GM12801 (cell line): Measurements from ENCODE around the gene DPH7.

Source experiments
- CTCF ChIP-seq: IDR thresholded peaks from one replicate; pipeline ENCODE4 v1.5.1; 2011; ENCODE audit warnings: control low read depth; ENCODE audit not compliant: insufficient read length; ENCODE audit errors: extremely low read depth

The DPH7 gene

GRCh38 chr9:137582286-137582860 is 3.6 kb upstream of the DPH7 start:
- TF ChIP-seq CTCF = no peak

- TF ChIP-seq CTCF = no peak
Observed at GRCh38 chr9:137581361-137582285, 2.9 kb upstream of the DPH7 start.

GRCh38 chr9:137580954-137581322 is 2.2 kb upstream of the DPH7 start:
- TF ChIP-seq CTCF = no peak

GRCh38 chr9:137580209-137580953 is 1.7 kb upstream of the DPH7 start:
- no peak for TF ChIP-seq CTCF

GRCh38 chr9:137579259-137579604 is 507 bp upstream of the DPH7 start:
- TF ChIP-seq CTCF = no peak

GRCh38 chr9:137575716-137576411 is 2.9 kb downstream of the DPH7 start:
- no peak for TF ChIP-seq CTCF

- TF ChIP-seq CTCF = no peak
Observed at GRCh38 chr9:137575364-137575715, 3.4 kb downstream of the DPH7 start.
